ENCODE data around the gene TCP11.

GRCh38 chr6:35174088-35174434 is 32.9 kb upstream of the TCP11 start:
- TF ChIP-seq POLR2AphosphoS5 (IDR thresholded peaks at IDR 0.05; ENCODE audit: borderline replicate concordance, low read depth, low read length) (no peak), FOXP2 (optimal IDR thresholded peaks at IDR 0.05; ENCODE audit: control extremely low read depth, extremely low read length, insufficient read depth) (no peak)
